ENCODE data around the gene MME. TPM values are rescaled to one million over a fixed set of nuclear protein-coding genes. Genes with fewer than 3 reads are reported as not detected.

Gene MME
- total RNA-seq, 2 donors from 2014 or later = 56.3 to 103 TPM

DNA sequence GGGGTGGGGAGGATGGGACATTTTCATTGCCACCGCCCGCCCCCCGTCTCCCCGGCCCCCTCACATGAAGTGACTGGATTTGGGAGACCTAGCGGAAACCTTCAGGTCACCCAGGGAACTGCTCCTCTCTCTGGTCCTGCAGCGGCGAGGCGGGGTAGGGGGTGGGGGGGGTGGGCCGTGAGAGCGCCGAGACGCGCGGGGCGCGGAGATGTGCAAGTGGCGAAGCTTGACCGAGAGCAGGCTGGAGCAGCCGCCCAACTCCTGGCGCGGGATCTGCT is 712 bp upstream of the MME start:
- no peak for DNase-seq (ENCODE audit: low spot score)
- TF ChIP-seq POLR2AphosphoS5 (IDR thresholded peaks at IDR 0.05) = no peak
- TF ChIP-seq POLR2A (IDR thresholded peaks at IDR 0.05) = no peak
- TF ChIP-seq, protein P1, sequence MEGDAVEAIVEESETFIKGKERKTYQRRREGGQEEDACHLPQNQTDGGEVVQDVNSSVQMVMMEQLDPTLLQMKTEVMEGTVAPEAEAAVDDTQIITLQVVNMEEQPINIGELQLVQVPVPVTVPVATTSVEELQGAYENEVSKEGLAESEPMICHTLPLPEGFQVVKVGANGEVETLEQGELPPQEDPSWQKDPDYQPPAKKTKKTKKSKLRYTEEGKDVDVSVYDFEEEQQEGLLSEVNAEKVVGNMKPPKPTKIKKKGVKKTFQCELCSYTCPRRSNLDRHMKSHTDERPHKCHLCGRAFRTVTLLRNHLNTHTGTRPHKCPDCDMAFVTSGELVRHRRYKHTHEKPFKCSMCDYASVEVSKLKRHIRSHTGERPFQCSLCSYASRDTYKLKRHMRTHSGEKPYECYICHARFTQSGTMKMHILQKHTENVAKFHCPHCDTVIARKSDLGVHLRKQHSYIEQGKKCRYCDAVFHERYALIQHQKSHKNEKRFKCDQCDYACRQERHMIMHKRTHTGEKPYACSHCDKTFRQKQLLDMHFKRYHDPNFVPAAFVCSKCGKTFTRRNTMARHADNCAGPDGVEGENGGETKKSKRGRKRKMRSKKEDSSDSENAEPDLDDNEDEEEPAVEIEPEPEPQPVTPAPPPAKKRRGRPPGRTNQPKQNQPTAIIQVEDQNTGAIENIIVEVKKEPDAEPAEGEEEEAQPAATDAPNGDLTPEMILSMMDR (IDR thresholded peaks at IDR 0.05) = no peak
- peak overlapping the region; percentile 74 to 87 for H3K27ac ChIP-seq
- H3K4me1 ChIP-seq (replicated peaks) = no peaks in the 10 kb centered on the region
- no peaks in the 10 kb centered on the region for H3K36me3 ChIP-seq
- H3K27me3 ChIP-seq (replicated peaks; ENCODE audit: insufficient read depth) = no peaks in the 10 kb centered on the region
- no peaks in the 10 kb centered on the region for H3K9me3 ChIP-seq
- WGBS = 1% methylated on average over 13 of the region's 21 CpGs
- intact Hi-C loops (cut with DNase I) = no loop called here
- H3K4me3 ChIP-seq = peak overlapping the region; percentile 56 to 65

DNA sequence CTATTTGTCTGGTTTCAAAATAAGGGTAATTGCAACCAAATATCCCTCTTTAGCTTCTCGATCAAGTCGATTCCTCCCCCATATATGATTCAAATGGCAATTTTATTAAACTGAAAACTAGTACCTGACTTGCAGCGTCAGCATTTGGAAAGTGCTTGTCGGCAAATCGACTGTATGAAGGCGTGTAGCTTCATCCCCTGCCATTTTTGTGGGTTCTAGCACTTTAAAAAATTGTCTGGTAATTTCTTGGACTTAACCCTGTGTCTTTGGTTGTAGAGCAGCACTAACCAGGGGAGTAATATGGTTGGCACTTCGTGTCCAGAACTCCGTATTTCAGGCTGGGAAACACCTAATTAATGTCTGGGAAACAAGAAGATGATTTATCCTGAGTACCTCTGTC is 573 bp downstream of the MME start:
- intact Hi-C loops (cut with DNase I) = no loop called here
- Histone ChIP-seq H3K4me3 (peak overlapping the region; percentile 56 to 65), H3K9me3 (no peaks in the 10 kb centered on the region), H3K4me1 (replicated peaks) (no peaks in the 10 kb centered on the region), H3K27me3 (replicated peaks; ENCODE audit: insufficient read depth) (no peaks in the 10 kb centered on the region), H3K36me3 (no peaks in the 10 kb centered on the region), H3K27ac (peak overlapping the region; percentile 74 to 87)
- TF ChIP-seq, protein P1 (IDR thresholded peaks at IDR 0.05) = no peak
- TF ChIP-seq POLR2A (IDR thresholded peaks at IDR 0.05) (no peak), POLR2AphosphoS5 (IDR thresholded peaks at IDR 0.05) (no peak)
- DNase-seq (ENCODE audit: low spot score) = no peak
- WGBS = 16% methylated on average over 8 of the region's 8 CpGs

DNA sequence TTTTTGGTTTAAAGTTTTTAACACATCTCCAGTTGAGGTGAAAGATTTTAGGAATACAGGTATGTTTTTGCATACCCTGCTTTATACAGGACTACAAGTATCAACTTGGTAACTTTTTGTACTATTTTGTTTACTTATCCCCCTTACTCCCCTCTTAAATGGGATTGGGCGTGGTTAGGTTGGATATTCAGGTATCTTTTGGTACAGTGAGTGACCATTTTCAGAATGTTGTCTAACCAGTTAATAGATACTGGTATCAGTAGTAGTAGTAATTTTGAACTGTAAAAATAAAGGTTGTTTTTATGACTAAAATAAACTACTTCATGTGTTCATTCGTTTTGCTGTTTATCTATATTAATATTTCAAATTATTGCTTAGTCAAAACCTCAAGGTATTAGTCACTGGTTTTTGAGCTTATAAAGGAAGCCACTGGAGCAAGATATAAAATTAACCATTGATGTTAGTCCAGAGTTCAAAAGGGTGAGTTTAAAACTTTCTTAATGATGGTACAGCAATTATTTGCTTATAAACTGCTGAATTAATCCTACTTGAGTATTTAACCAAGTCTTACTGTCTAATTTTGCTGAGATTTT is 3.3 kb downstream of the MME start:
- no peak overlapping the region for H3K4me3 ChIP-seq
- H3K4me1 ChIP-seq (replicated peaks) = no peaks in the 10 kb centered on the region
- no peaks in the 10 kb centered on the region for H3K36me3 ChIP-seq
- H3K27ac ChIP-seq = peak overlapping the region in 1 of 2 donors; percentile 87
- DNase-seq (ENCODE audit: low spot score) = no peak
- H3K9me3 ChIP-seq = no peaks in the 10 kb centered on the region
- WGBS = 41% methylated on average over 2 of the region's 2 CpGs
- intact Hi-C loops (cut with DNase I) = no loop called here
- TF ChIP-seq POLR2AphosphoS5 (IDR thresholded peaks at IDR 0.05) (peak; percentile 55), POLR2A (IDR thresholded peaks at IDR 0.05) (no peak)
- TF ChIP-seq, protein P1 (IDR thresholded peaks at IDR 0.05) = no peak
- H3K27me3 ChIP-seq (replicated peaks; ENCODE audit: insufficient read depth) = no peaks in the 10 kb centered on the region

DNA sequence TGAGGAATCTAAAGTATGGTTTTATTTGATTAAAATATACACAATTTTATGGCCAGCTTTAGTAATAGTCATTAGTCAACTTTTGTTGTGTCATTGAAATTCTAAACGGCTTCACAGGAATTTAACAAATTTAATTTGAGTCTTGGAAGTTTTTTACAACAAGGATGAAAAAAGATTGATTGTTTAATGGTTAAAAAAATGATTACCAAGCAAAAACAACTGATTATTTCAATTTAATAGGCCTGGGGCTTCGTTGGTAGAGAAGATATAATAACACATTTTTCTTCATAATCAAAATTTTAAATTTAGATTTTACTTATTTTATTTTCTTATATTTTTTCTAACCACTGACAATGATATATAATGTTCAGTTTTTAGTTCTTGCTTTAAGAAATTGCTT is 4.4 kb downstream of the MME start:
- TF ChIP-seq, protein P1 (IDR thresholded peaks at IDR 0.05) = no peak
- TF ChIP-seq POLR2AphosphoS5 (IDR thresholded peaks at IDR 0.05) (no peak), POLR2A (IDR thresholded peaks at IDR 0.05) (no peak)
- intact Hi-C loops (cut with DNase I) = no loop called here
- Histone ChIP-seq H3K36me3 (no peaks in the 10 kb centered on the region), H3K4me3 (no peak overlapping the region), H3K4me1 (replicated peaks) (no peaks in the 10 kb centered on the region), H3K9me3 (no peaks in the 10 kb centered on the region), H3K27ac (no peak overlapping the region), H3K27me3 (replicated peaks; ENCODE audit: insufficient read depth) (no peaks in the 10 kb centered on the region)
- WGBS = 79% methylated on average over 2 of the region's 2 CpGs
- no peak for DNase-seq (ENCODE audit: low spot score)

DNA sequence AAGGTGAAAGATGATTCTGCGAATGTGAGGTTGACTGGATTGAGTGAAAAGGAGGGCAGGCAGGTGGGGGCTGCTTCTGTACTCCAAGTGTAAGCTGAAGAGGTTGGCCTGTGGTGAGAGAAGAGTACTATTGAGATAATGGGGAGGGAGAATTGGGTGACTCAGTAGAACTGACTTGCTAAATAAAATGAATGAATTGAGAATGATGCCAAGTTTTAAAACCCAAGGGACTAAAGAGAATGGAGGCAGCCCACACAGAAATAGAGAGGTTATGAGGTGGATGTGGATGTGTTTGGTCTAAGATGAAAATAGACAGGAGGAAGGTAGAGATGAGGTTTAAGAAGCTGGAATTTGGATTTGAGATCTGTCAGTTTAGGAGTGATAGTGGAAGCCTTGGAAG is 5.9 kb downstream of the MME start:
- Histone ChIP-seq H3K9me3 (no peaks in the 10 kb centered on the region), H3K27ac (no peak overlapping the region), H3K36me3 (no peaks in the 10 kb centered on the region), H3K27me3 (replicated peaks; ENCODE audit: insufficient read depth) (no peaks in the 10 kb centered on the region), H3K4me3 (no peak overlapping the region), H3K4me1 (replicated peaks) (no peaks in the 10 kb centered on the region)
- WGBS = 94% methylated on average over 1 of the region's 1 CpG
- intact Hi-C loops (cut with DNase I) = no loop called here
- TF ChIP-seq POLR2AphosphoS5 (IDR thresholded peaks at IDR 0.05) = no peak
- TF ChIP-seq POLR2A (IDR thresholded peaks at IDR 0.05) = no peak
- TF ChIP-seq, protein P1 (IDR thresholded peaks at IDR 0.05) = no peak
- no peak for DNase-seq (ENCODE audit: low spot score)

Measured in prostate gland (tissue), 2 donors.